CD4-positive, alpha-beta T cell treated with Interferon alpha-2 for 1 hour (primary cell): ENCODE results near the gene KRTAP9-1.
"Not testable (repeated sequence)": the region's sequence is repeated elsewhere in the genome, so short reads cannot be mapped to it uniquely, and the experiment has no call there.

Experiments
- DNase-seq, 2 donors: peaks; one replicate each; pipeline ENCODE4 v3.0.0-alpha.2; 2020 to 2022

Gene KRTAP9-1, protein sequence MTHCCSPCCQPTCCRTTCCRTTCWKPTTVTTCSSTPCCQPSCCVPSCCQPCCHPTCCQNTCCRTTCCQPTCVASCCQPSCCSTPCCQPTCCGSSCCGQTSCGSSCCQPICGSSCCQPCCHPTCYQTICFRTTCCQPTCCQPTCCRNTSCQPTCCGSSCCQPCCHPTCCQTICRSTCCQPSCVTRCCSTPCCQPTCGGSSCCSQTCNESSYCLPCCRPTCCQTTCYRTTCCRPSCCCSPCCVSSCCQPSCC

GRCh38 chr17:41189837-41190318 lies at the start of gene KRTAP9-1:
KRTAP9-1 (plus strand) TSS chr17:41189887; CDS start chr17:41189887, 0 bp downstream.
- not testable (repeated sequence) for DNase-seq

DNA sequence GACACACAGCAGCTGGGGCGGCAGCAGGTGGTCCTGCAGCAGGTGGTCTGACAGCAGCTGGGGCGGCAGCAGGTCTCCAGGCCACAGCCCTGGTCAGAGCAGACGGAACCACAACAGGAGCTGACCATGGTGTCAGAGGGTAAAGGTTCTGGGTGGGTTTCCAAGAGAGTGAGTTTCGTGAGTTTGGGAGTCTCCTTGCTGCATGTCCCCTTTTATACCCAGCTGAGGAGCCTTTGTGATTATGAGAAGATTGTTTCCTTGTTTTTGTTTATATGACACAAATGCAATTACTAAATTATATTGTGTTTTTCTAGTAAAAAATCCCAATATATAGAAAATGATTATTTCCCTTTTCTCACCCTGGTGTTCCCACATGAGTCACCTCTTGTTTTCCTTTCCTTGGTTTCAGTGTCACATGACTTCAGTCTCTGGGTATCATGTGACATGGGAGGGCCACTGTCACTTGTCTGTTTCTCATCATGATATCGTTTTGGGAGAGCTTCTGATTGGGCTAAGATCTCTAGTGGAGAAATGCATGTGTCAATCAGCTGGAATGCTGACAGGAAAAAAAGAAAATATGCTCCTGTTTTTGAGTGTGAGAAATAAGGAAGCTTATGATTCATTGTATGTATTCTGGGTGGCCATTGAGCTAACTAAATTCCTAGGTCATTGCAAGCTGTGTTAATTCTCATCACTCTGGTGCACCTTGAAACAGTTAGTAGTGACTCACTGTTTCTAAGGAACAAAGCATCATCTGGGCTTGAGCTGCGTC lies 49.1 kb upstream of the KRTAP9-1 start, which contains the start of gene KRTAP4-6:
Gene KRTAP4-6, minus strand, starts transcription at position 185 of the 772 bp plus-strand sequence. Its CDS starts 57 bp downstream, at position 128.
- DNase-seq: no peak

- no peak for DNase-seq
Observed at GRCh38 chr17:41141361-41141760, 48.3 kb upstream of the KRTAP9-1 start.

GRCh38 chr17:41144846-41145245 lies 44.8 kb upstream of the KRTAP9-1 start:
- no peak for DNase-seq

DNA sequence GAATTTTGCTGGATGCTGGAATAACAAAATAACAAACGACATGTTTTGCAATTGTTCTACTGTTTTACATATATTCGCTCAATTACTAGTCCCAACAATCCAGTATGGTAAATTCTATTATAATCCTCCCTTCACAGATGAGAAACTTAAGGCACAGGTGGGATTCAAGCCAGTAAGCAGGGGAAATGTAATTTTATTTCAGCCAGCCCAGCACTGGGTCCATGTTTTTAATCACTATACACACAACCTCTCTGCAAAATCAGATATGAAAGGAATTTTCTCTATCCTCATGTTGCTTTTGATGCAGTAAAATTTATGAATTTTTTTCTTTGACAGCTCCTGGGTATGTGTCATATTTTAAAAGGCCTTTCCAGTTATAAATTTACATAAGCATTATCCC lies 44.4 kb upstream of the KRTAP9-1 start:
- DNase-seq: no peak

- no peak for DNase-seq
Observed at GRCh38 chr17:41147531-41148204, 42.0 kb upstream of the KRTAP9-1 start.

DNA sequence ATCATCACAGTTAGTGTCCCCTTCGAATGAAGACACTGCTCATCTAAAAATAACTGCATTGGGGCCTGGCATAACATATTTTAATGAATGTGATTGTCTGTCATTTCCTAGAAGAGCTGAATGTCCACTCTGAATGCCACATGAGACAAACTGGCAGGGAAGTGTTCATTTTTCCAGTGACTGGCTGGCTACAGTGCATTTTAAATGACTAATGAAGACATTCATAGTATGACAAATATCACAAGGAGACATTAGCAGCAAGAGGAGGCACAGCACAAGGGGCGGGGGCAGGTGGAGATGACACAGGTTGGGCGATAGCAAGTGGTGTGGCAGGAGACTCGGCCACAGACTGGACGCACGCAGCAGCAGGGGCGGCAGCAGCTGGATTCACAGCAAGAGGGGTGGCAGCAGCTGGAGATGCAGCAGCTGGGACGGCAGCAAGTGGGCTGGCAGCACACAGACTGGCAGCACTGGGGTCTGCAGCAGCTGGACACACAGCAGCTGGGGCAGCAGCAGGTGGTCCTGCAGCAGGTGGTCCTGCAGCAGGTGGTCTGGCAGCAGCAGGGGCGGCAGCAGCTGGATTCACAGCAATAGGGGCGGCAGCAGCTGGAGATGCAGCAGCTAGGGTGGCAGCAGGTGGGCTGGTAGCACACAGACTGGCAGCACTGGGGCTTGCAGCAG lies 40.6 kb upstream of the KRTAP9-1 start:
- DNase-seq: not testable (repeated sequence)

- no peak for DNase-seq
Observed at GRCh38 chr17:41149652-41149985, 40.1 kb upstream of the KRTAP9-1 start, which contains the start of gene KRTAP4-5. KRTAP4-5 (minus strand) TSS chr17:41149825; CDS start chr17:41149767, 58 bp downstream.

DNA sequence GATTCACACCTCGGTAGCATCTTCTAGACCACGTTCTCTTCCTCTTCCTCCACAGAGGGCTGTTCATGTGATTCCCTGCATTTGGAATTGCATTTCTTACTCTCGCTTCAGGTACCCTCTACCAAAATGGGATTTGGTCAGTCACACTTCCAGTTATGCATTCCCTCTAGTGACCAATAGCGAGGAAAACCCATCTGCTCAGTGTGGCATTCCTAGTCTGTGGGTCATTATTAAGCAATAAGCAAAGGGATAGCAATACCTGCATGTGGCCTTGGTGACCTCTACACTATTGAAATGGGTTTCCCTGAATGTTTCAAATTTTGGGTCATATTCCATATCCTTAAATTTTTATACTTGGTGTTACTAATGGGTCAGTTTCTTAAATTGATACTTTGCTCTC lies 39.7 kb upstream of the KRTAP9-1 start:
- no peak for DNase-seq

- DNase-seq: no peak
Observed at GRCh38 chr17:41151525-41151924, 38.2 kb upstream of the KRTAP9-1 start.

DNA sequence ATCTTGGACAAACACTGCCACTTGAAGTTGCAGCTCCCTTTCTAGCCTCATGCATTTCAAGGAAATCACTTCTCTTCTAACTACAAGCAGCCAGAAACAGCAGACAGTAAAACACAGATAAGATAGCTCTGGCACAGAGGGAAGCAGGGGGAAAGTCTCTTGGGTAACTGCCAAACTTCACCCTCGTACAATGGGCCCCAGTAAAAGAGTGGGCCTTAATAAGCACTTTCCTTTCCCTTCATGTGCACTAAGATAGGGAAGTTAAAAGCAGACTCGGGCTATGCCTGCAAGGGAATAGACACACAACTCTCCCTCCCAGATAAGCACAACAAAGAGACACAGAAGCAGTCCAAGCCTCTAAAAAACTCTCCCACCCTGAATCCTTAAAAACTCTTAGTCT lies 35.8 kb upstream of the KRTAP9-1 start:
- no peak for DNase-seq

- not testable (repeated sequence) for DNase-seq
Observed at GRCh38 chr17:41160190-41160589, 29.5 kb upstream of the KRTAP9-1 start.

DNA sequence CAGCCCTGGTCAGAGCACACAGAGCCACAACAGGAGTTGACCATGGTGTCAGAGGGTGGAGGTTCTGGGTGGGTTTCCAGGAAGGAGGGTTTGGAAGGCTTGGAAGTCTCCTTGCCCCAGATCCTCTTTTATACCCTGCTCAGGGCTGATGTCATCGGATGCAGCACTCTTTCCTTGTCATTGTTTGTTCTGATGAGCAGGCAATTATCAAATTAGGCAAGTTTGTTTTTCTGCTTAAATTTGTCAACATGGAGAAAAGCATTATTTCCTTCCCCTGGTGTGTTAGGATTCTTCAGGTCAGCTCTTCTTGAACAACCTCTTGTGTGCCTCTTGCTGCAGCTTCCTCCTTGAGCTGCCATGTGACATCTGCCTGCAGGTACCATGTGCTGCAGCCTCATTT lies 29.0 kb upstream of the KRTAP9-1 start, which contains the start of gene KRTAP4-4:
Gene KRTAP4-4, minus strand, starts transcription at position 101 of the 400 bp plus-strand sequence. Its CDS starts 57 bp downstream, at position 44.
- no peak for DNase-seq

DNA sequence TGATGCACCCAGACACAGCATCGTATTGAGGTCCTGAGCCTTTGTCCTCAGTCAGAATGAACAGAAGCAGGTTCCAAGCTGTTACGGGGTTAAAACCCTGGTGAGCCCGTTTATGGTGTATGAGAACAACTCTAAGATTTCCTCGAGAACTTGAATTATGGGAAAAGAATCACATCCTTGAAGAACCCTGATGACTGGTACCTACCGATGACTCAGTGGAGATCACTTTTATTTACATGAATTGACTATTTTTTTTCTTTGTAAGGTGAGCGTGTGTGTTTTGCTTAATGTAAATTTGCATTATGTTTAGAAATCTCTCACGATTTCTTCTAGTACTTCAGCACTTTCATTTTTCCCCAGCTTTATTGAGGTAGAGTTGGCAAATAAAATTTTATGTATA lies 25.9 kb upstream of the KRTAP9-1 start:
- no peak for DNase-seq

- no peak for DNase-seq
Observed at GRCh38 chr17:41167561-41167960, 22.1 kb upstream of the KRTAP9-1 start.

- no peak for DNase-seq
Observed at GRCh38 chr17:41168121-41168520, 21.6 kb upstream of the KRTAP9-1 start, which contains the start of gene KRTAP4-3. KRTAP4-3 (minus strand) TSS chr17:41168221; CDS start chr17:41168172, 49 bp downstream.

- no peak for DNase-seq
Observed at GRCh38 chr17:41171886-41172285, 17.8 kb upstream of the KRTAP9-1 start.

GRCh38 chr17:41176744-41177387 lies 12.8 kb upstream of the KRTAP9-1 start:
- no peak for DNase-seq

- DNase-seq: no peak
Observed at GRCh38 chr17:41177727-41178271, 11.9 kb upstream of the KRTAP9-1 start, which contains the start of gene KRTAP4-2. KRTAP4-2 (minus strand) TSS chr17:41178221; CDS start chr17:41178164, 57 bp downstream.

- no peak for DNase-seq
Observed at GRCh38 chr17:41178341-41178740, 11.3 kb upstream of the KRTAP9-1 start.

DNA sequence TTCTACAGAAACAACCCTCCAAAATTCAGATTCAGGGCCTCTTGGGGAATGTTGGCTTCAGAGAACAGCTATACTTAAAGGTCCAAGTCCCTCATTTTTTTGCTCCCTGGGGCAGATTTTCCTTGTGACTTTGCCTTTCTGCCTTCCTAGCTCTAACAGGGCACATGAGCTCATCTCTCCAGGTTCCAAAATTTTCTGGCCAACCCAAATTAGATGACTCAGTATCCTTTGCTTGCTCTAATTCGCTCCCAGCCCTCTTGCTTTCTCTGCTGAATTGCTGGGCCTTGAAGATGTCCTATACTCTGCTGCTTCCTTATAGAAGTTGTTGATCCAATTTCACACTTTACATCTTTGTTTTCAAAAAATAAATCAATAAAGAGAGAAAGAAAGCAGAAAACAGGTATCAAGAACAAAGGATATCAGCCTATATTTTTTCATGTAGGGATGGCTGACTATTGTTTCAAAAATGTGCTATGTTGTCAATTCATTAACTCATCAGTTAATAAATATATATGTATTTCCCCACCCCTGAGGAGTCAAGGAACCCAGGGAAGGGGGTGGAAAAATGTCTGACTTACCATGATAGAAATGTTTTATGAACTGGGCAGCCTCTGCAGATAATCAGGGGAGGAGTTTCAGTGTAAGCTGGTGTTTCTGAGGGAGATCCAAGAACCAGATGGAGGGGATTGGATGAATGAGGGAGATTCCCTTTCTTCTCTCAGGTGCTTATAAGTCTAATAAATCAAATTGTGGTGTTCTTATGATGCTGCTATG lies 10.7 kb upstream of the KRTAP9-1 start:
- no peak for DNase-seq
